ENCODE results near the gene BATF. TPM values are rescaled to one million over a fixed set of nuclear protein-coding genes. Genes with fewer than 3 reads are reported as not detected.

The BATF gene
- total and polyA plus RNA-seq, 2 of the 8 experiments (the other 6 are each of a cell fraction or from before 2014, with no cell fraction given), result not detected

GRCh38 chr14:75513911-75514672 lies 8.2 kb upstream of the BATF start (continued):
- TF ChIP-seq CHD7 (IDR thresholded peaks at IDR 0.05; ENCODE audit: insufficient replicate concordance, low read length) (no peak), SAP30 (IDR thresholded peaks at IDR 0.05; ENCODE audit: insufficient read depth, insufficient replicate concordance, low read length) (no peak), SIRT6 (IDR thresholded peaks at IDR 0.05; ENCODE audit: low read length) (no peak), SP2 (IDR thresholded peaks at IDR 0.05; ENCODE audit: low read length) (no peak), ATF3 (IDR thresholded peaks at IDR 0.05; ENCODE audit: insufficient read depth, low read depth, low read length) (no peak), GTF2F1 (IDR thresholded peaks at IDR 0.05; ENCODE audit: borderline replicate concordance, low read depth, low read length) (no peak), CTCF (IDR thresholded peaks at IDR 0.05; ENCODE audit: control extremely low read depth in 1 of 3, insufficient read depth in 1 of 3, low read depth in 1 of 3, low read length in 3 of 3) (no peak)

Data from H1 (cell line).